ENCODE measurements around the gene MTMR4. TPM values are rescaled to one million over a fixed set of nuclear protein-coding genes. Genes with fewer than 3 reads are reported as not detected.

The MTMR4 gene
- polyA plus RNA-seq, 1 donor from 2014 or later = 124 TPM

DNA sequence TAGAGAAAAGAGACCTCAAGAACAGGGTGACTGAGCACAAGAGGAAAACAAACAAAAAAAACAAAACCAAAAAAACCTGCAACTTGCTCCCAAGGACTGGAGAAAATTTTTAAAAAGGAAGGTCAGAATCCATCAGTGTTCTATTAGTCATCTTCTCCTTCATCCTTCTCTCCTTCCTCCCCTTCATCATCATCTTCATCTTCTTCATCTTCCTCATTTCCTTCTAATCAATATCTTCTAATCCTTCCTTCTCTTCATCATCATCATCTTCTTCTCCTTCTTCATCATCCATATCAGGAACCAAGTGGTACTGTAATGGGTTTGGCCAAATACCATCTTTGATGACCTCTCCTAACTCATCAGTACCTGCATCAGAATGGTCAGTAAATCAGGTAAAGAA lies 38.5 kb downstream of the MTMR4 start:
- Histone ChIP-seq H3K9ac (ENCODE audit: low read length) (no peak overlapping the region), H3K9me2 (ENCODE audit: insufficient read depth, low read length) (no peaks in the 10 kb centered on the region), H2AFZ (ENCODE audit: low read depth, low read length) (no peak overlapping the region)

DNA sequence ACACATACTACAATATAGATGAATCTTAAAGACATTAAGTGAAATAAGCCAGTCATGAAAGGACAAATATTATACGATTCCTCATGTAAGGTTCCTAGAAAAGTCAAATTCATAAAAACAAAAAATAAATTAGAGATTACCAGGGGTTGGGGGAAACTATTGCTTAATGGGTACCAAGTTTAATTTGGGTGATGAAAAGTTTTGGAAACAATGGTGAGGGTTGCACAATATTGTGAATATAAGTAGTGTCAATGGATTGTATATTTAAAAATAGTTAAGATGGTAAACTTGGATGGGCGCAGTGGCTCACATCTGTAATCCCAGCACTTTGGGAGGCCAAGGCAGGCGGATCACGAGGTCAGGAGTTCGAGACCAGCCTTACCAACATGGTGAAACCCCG lies 44.1 kb downstream of the MTMR4 start:
- no peaks in the 10 kb centered on the region for H3F3A ChIP-seq (ENCODE audit: insufficient read depth, low read length, poor library complexity, severe bottlenecking)
- H3K9me3 ChIP-seq (ENCODE audit: low read length) = no peaks in the 10 kb centered on the region
- H3K79me2 ChIP-seq (replicated peaks; ENCODE audit: insufficient read depth, low read length) = no peaks in the 10 kb centered on the region
- H3K27me3 ChIP-seq (ENCODE audit: insufficient read depth, low read depth, low read length) = no peaks in the 10 kb centered on the region
- no peak overlapping the region for H3K4me2 ChIP-seq (ENCODE audit: low read length)
- H3K36me3 ChIP-seq (ENCODE audit: insufficient read depth, low read length) = no peaks in the 10 kb centered on the region
- TF ChIP-seq MXI1 (conservative IDR thresholded peaks at IDR 0.05; ENCODE audit: poor library complexity, severe bottlenecking) = no peak
- no peak for TF ChIP-seq EP300 (conservative IDR thresholded peaks at IDR 0.05; ENCODE audit: poor library complexity, severe bottlenecking)
- TF ChIP-seq, protein P1, sequence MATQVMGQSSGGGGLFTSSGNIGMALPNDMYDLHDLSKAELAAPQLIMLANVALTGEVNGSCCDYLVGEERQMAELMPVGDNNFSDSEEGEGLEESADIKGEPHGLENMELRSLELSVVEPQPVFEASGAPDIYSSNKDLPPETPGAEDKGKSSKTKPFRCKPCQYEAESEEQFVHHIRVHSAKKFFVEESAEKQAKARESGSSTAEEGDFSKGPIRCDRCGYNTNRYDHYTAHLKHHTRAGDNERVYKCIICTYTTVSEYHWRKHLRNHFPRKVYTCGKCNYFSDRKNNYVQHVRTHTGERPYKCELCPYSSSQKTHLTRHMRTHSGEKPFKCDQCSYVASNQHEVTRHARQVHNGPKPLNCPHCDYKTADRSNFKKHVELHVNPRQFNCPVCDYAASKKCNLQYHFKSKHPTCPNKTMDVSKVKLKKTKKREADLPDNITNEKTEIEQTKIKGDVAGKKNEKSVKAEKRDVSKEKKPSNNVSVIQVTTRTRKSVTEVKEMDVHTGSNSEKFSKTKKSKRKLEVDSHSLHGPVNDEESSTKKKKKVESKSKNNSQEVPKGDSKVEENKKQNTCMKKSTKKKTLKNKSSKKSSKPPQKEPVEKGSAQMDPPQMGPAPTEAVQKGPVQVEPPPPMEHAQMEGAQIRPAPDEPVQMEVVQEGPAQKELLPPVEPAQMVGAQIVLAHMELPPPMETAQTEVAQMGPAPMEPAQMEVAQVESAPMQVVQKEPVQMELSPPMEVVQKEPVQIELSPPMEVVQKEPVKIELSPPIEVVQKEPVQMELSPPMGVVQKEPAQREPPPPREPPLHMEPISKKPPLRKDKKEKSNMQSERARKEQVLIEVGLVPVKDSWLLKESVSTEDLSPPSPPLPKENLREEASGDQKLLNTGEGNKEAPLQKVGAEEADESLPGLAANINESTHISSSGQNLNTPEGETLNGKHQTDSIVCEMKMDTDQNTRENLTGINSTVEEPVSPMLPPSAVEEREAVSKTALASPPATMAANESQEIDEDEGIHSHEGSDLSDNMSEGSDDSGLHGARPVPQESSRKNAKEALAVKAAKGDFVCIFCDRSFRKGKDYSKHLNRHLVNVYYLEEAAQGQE (IDR thresholded peaks at IDR 0.05; ENCODE audit: borderline replicate concordance) = no peak
- no peak for TF ChIP-seq TAF1 (IDR thresholded peaks at IDR 0.05; ENCODE audit: low read depth)
- TF ChIP-seq SMC3 (conservative IDR thresholded peaks at IDR 0.05; ENCODE audit: poor library complexity) = no peak
- TF ChIP-seq CTCF (IDR thresholded peaks at IDR 0.05; ENCODE audit: poor library complexity, severe bottlenecking) = no peak
- TF ChIP-seq RAD21 (conservative IDR thresholded peaks at IDR 0.05) = no peak
- TF ChIP-seq EZH2 (IDR thresholded peaks at IDR 0.05; ENCODE audit: borderline replicate concordance, insufficient read depth, low read length, poor library complexity, severe bottlenecking) = no peak
- TF ChIP-seq POLR2AphosphoS5 (IDR thresholded peaks at IDR 0.05) = no peak
- no peaks in the 10 kb centered on the region for H4K20me1 ChIP-seq (ENCODE audit: insufficient read depth)
- H3K4me3 ChIP-seq (ENCODE audit: low read length) = no peak overlapping the region
- no peaks in the 10 kb centered on the region for H3K9me2 ChIP-seq (ENCODE audit: insufficient read depth, low read length)
- H2AFZ ChIP-seq (ENCODE audit: low read depth, low read length) = no peak overlapping the region
- H3K9ac ChIP-seq (ENCODE audit: low read length) = no peak overlapping the region
- no peak overlapping the region for H3K27ac ChIP-seq (ENCODE audit: low read length)

More for the DNA sequence above, 38.5 kb downstream of the MTMR4 start:
- Histone ChIP-seq H3K27ac (ENCODE audit: low read length) (no peak overlapping the region), H3K27me3 (ENCODE audit: insufficient read depth, low read depth, low read length) (no peaks in the 10 kb centered on the region), H3F3A (ENCODE audit: insufficient read depth, low read length, poor library complexity, severe bottlenecking) (no peaks in the 10 kb centered on the region), H3K79me2 (replicated peaks; ENCODE audit: insufficient read depth, low read length) (no peaks in the 10 kb centered on the region), H3K4me3 (ENCODE audit: low read length) (no peak overlapping the region), H3K36me3 (ENCODE audit: insufficient read depth, low read length) (no peaks in the 10 kb centered on the region), H4K20me1 (ENCODE audit: insufficient read depth) (no peaks in the 10 kb centered on the region), H3K4me2 (ENCODE audit: low read length) (no peak overlapping the region), H3K9me3 (ENCODE audit: low read length) (no peaks in the 10 kb centered on the region)
- TF ChIP-seq TAF1 (IDR thresholded peaks at IDR 0.05; ENCODE audit: low read depth) = no peak
- TF ChIP-seq CTCF (IDR thresholded peaks at IDR 0.05; ENCODE audit: poor library complexity, severe bottlenecking) = no peak
- TF ChIP-seq POLR2AphosphoS5 (IDR thresholded peaks at IDR 0.05) = no peak
- TF ChIP-seq EP300 (conservative IDR thresholded peaks at IDR 0.05; ENCODE audit: poor library complexity, severe bottlenecking) = no peak
- TF ChIP-seq SMC3 (conservative IDR thresholded peaks at IDR 0.05; ENCODE audit: poor library complexity) = no peak
- TF ChIP-seq, protein P1 (IDR thresholded peaks at IDR 0.05; ENCODE audit: borderline replicate concordance) = no peak
- no peak for TF ChIP-seq RAD21 (conservative IDR thresholded peaks at IDR 0.05)

All from neural cell (in vitro differentiated cells).